GM18508 (cell line): ENCODE results near the gene TAGLN2.

Experiments
- ATAC-seq: cut with Tn5 transposase; IDR thresholded peaks from one replicate; pipeline ENCODE4 v1.9.1; 2021; ENCODE audit warnings: moderate number of reproducible peaks; ENCODE audit not compliant: insufficient read depth, unreplicated experiment

The TAGLN2 gene

DNA sequence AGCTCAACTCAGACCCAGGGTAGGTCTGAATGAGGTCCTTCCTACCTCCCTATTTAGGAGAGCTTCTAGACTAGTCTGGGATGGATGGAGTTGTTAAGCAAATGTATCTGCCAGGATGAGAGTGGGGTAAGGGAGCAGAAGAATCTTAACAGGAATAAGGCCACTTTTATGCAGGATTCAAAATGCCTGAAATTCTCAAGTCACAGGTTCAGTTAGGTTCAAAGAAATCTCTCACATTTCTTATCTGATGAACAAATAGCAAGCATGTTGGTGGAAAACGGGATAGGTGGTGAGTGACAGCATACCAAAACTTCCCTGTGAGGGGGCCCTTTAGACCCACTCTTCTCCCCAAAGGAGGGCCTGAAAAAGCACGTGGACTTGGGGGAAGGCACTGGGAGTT, 25.7 kb upstream of the TAGLN2 start:
- no peak for ATAC-seq

DNA sequence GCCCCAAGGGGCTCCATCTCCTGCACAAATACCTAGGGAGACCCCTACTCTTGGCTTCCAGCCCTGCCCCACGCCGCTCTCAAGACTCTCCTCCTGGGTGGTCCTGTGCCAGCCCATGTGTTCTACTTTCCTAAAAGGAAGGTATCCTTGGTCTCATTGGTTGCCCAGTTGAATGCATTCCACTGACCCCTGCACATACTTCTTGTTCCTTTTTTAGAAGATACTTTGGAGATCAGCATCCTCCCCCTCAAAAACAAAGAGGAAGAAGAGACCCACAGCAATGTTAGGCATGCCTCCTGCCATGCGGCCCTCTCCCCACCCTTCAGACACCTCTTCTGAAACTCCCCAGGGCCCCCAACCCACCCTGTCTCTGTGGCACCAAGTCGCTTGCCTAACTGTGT, 24.7 kb upstream of the TAGLN2 start:
- ATAC-seq, result no peak

DNA sequence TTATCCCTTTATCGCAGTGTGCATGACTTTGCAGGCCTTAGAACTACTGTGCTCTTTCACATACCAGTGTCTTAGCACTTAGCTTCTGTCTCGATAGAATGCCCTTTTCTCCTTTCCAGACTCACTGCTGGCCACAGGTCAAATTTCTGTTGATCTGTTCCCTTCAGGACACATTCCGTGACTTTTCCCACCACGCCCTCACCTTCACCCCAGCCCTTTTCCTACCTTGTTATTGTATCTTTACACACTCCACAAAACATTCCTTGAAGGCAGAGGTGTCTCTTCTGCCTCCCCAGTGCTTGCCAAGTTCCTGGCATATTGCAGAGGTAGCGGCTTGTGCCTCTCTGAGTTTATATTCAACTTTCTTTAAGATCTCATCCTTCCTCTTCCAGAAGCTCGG, 23.8 kb upstream of the TAGLN2 start:
- ATAC-seq, result no peak

DNA sequence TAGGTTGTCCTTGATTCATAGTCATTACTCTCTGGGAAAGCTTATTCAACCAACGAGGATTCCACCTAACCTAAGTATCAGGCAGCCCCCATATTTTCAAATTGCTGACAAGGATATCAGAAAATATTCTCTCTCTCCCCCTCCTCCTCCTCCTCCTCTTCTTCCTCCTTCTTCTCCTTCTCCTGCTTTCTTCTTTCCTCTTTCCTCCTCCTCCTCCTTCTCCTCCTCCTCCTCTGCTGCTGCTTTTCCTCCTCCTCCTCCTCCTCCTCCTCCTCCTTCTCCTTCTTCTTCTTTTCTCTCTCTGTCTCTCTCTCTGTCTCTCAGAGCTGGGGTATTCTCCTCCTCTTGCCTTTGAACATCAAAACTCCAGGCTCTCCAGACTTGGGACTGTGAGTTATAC, 22.6 kb upstream of the TAGLN2 start:
- ATAC-seq, result no peak

DNA sequence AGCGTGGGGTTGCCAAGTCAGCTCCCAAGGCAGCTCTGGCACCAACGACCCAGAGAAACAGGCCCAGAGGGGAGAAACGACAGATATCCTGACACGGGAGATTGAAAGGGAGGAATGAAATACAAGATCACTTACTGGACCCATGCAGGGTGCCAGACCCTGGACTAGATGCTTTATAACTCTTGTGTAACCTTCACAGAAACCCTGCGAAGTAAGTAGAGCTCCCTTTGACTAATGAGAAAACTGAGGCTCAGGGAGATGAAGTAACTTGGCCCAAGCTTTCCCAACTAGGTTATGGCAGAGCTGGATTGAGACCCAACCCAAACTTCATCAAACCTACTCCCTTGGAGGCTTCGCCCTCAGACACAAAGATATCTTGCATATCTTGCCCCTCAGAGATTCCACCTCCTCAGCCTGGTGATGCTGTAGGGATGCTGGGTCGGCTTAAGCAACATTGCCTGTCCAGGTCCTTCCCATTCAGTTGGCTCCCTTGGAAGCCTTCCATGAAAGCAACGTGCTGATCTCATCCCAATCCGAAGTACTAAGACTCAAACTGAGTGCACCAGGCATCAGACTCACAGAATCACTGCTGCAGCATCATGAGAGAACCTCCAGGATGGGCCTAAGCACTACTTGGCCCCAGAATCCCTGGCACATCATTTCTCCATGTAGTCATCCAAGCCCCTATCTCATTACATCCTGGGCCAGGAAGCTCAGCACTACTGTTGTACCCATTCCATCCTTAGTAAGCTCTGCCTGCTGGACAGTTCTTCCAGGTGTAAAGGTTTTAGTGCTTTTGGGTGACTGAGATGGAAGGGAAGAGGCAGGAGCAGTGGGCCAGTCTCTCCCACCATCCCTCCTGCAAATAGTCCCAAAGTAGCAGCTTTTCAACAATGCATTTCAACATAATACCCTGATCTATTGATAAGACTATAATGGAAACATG, 21.2 kb upstream of the TAGLN2 start:
- ATAC-seq, result no peak

DNA sequence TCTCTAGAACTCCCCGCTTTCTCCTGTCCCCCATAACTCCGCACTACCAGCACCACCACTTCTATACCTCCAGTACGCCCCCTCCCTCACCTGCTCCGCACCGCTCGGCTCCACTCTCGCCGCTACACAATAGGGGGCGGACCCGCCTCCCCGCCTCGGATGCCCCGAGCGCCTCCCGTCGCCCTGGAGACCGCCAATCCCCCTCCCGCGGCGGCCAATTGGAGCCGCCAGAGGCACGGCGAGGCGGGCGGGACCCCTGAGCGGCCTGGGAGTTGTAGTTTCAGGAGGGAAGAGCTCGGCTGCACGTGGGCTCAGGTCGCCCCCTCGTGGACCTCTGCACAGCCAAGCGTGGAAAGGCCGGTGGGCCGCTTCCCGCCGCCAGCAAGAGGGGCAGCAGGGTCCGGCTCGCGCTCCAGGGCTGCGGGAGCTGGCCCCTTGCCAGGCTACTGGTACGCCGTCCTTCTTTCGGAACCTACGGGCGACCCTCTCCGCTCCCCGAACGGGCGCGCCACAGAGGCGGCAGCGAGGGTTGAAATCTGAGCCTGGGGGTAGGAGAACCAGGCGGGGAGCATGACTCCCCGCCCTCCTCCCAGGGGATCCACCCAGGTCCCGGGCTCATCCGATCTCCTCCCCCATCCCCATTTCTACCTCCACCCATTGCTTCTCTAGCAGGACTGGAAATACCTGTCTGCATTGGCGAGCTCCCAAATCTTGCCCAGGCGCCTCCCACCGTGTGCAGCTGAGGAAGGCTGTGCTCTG, 20.4 kb upstream of the TAGLN2 start, which contains the start of gene IGSF9:
Gene IGSF9 (minus strand): TSS at position 131 of the 759 bp plus-strand sequence. CDS start 2,159 bp downstream, outside the sequence.
- ATAC-seq, result no peak

DNA sequence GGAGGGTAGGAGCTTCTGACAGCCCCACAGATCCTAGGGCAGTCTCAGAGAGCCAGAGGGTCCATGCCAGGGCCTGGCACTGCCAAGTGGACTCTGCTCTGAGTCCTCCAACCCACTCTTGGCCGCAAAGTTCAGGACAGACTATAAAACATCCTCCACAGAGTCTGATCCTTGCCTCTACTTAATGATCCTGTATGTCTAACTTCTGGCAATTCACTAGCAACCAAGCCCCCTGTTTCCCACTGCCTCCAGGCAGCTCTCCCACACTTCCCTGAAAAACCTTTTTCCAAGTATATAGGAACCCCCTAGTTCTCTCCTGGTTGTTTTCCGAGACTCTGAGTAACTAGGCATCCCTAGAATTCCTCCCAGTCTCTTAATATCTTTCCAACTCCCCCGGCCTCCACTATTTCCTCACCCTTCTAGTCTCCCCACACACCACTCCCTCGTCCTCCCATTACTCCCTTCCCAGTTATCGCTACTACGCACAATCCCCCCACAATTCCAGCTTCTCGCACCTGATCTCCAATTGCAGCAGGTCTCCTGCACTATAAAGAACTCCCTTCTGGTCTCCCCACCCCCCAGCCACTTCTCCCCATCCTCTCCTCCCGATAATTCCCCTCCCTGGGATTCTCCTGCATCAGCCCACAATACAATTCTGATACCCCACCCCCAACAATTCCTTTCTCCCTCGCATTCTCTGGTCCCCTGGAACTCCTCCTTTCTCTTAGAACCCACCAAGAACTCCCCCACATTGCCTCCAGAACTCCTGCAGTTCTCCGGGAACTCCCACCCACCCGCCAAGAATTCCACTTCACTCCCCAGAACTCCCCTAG, 19.5 kb upstream of the TAGLN2 start:
- ATAC-seq, result no peak

DNA sequence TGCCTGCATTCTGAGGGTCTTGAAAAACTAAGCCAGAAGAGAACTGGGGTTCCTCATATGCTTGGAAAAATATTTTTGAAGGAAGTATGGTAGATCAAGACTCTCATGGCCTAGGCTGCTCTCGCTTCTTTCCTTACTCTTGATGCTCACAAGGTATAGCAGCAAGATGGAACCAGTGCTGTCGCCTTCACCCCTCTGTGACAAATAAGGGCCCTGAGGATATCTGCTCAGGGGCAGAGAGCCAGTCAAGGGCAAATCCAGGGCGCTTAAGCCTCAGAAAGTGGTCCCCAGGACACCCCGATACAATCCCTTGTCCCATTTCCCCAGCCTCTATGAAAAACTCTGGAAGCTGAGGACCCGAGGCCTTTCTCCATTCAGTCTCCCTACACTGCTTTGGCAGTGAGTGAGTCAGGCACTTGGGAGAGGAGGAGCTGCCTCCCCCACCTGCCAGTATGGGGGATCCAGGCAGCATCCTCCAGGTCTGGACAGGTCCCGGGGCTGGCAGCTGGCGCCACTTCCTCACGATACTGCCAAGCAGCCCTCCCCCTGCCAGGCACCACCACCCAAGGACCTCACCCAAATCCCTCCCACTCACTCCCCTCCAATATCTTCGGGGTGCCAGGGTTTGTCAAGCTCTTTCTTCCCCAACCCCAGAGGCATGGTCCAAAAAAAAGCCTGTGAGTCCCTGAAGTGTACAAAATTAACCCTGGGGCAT, 18.8 kb upstream of the TAGLN2 start:
- ATAC-seq, result no peak

DNA sequence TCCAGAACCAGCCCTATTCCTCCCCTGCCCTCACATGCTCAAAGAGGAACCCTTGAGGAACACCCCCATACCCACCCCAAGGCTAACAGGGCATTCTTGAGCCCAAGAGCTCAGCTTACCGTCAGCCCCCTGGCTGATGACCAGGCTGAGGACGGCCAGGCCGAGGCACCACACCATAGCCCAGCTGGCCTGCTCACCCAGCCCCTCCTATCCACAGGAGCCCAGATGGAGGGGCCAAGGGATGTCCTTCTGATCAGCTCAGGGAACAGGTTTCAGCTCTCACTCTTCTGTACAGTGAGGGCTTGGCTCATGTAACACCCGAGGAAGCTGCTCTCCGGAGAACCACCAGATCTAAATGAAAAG, 18.0 kb upstream of the TAGLN2 start:
- no peak for ATAC-seq

DNA sequence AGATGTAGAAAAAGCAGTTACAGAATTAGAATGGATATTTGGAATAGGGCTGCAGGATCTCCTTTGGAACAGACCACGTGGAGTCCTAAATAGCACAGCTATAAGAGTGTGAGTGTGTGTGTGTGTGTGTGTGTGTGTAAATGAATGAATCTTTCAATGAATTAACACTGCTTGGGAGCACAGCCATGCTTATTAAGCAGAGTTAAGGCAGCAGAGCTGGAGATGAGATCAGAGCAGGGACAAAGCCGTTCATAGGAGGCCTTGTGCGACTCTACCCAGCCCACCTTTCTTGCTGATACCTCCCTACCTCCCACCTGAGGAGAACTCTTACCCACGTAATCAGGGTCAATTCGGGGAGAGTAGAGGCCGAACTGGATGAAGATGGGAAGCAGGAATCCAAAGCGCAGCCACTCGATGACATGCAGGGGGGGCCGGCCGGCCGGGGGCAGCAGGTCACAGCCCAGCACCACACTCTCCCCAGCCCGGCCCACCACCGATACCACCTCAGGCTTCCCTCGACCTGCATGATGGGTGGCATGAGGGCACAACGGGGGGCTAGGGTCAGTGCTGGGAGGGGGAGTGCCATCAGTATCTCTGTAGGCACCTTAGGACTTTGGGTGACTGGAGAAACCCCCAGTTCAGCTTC, 17.4 kb upstream of the TAGLN2 start:
- no peak for ATAC-seq

DNA sequence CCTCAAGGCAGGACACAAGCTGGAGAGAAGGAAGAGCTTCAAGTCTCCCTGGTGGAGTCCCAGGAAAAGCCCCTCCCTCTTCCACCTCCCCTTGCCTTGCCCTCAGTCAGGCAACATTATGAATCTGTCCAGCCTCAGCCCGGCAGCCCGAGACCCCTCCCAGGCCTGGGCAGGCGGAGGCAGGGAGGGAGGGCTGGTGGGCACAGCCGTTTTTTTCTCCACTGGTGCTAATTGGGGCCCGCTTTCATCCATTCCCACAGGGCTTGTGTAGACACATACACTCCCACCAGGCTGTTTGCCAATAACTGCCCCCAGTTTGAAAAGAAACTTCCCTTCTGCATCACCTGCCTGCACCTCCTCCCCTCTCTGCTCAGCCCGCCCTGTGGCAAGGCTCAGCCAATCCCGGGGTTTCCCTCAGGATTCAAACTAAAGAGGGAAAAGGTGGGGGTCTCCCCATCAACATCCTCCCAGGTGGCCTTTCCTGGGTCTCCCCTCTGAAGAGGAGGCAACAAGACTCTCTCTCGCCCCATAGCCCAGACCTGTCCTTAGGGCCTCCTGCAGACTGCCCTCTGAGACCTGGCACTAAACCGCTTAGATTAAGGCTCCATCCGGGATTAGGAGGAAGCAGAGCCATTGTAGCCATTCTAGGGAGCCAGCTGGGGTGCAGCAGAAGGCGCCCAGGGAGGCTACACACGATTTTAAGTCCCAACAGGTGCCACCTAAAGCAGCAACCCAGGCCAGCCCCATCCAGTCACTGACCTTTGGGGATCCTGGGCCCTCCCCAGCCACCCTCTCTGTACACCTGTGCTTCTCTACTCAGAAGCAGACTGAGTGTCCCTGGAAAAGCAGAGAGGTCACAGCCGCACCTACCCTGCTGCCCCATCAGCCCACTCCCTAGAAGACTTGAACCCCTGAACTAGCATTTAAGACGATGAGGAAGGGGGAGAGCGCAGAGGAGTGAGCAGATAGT, 16.6 kb upstream of the TAGLN2 start:
- no peak for ATAC-seq

DNA sequence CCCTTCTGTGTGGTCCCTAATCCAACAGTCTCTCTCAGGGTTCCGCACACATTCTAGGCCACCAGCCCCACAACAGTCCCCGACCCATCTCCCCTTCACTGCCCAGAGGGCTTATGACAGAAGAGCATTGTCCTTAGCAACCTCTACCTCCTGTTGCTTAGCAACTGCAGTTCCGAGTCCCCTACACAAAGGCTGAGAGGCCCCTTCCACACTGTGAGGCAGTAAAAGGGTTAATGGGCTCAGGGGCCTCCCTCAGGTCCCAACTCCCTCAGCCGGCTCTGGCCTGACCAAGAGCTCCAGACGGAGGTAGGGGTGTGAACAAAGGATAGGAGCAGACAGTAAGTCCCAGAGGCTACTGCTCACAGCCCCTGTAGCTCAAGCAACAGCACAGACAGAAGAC, 15.8 kb upstream of the TAGLN2 start:
- no peak for ATAC-seq

DNA sequence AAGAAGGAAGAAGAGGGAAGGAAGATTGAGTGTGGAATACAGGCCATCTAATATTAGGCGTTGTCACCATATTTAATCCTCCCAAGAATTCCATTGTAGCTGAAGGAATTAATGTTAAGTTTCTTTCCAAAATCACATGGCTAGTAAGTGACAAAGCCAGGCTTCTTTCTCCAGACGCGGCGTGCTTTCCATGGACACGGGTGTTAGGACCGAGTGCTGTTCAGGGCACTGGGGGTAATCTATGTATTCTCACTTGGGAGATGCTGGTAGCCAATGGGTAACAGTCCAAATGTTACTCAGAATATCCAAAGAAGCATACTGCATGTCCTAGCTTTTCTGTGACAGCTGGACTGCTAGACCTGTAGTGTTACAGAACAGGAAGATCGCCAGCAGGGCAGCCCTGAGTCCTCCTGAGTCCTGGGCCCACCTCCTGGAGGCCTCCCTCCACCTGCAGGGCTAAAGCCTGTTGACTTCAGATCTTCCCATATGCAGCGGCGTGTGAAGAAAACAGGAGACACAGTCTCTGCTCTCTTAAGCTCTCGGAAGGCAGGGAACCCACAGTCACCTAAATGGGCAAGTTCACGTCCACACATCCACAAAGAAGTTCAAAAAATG, 14.8 kb upstream of the TAGLN2 start:
- no peak for ATAC-seq

DNA sequence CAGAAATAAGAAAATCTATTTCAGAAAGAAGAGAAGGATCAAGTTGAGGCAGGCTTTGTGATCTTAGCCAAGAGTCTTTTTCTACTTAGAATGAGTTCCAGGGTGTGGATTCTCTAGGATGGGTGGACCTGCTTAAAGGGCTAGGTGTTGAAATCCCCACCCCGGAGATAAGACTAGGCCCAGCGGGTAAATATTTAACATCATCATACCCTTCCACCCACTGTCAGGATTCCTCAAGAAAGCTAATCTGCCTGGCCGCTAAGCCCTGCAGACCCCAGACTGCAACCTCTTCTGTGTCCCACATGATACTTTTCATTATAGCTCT, 14.3 kb upstream of the TAGLN2 start:
- no peak for ATAC-seq

DNA sequence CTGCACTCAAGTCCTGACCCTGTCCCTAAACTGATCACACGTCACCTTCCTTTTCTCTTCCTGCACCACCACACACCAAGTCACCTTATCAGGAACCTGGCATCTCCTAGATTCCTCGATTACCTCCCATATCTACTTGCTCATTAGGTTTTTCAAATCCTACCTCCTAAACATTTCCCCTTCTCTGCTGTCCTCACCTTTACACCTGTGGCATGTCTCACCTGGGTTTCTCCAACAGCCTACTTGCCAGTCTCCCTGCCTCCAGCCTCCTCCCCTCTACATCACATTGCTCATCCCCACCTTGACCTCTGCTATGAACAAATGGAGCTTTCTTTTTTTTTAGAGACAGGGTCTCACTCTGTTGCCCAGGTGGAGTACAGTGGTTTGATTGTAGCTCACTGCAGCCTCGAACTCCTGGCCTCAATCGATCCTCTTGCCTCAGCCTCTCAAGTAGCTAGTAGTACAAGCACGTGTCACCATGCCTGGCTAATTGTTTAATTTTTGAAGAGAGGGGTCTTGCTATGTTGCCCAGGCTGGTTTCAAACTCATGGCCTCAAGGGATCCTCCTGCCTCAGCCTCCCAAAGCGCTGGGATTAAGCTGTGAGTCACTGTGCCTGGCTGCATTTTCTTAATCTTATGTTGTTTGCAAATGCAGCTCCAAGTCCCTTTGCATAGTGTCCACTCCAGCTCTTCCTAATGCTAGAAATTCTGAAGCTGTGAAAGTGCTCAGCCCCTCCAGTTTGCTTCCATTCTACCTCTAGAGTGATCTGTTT, 13.8 kb upstream of the TAGLN2 start:
- no peak for ATAC-seq

DNA sequence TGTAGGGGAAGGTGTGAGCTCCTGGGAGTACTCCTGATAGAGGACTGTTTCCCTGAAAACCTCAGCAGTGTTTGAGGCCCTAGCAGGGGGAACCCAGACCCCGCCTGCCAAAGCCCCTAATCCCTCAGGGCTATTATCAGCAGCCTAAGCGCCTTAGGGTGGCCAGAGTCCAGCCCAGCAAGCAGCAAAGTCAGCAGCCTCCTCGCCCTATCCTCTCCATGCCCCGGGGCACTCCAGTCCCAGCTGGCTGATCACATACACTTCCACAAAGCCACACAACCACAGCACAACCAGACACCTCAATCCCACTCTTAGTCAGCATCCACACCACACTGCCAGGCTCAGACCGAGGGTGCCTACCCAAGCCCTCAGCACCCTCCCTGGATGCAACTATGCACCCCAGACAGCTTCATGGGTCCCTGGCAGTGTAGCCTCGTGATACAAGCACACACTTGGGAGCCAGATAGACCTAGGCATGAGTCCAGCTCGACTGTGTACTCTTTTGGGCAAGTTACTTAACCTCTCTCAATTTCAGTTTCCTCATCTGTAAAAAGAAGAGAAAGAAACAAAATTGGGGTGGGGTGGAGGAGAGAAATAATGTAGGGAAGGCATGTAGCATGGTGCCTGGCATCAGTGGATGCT, 13.0 kb upstream of the TAGLN2 start:
- no peak for ATAC-seq
